Measurements from ENCODE around the gene ADGRA1. TPM values are rescaled to one million over a fixed set of nuclear protein-coding genes. Genes with fewer than 3 reads are reported as not detected.

Gene ADGRA1
- total RNA-seq, 1 experiment from 2014 or later: not detected

GRCh38 chr10:133142523-133143199 lies 54.9 kb downstream of the ADGRA1 start:
- intact Hi-C loops (cut with micrococcal nuclease): loop anchor here (5.0 kb wide), 2 partner anchors 115 to 165 kb away; partner anchors contain the start of genes TUBGCP2 and ZNF511
- no peak overlapping the region for H3K27ac Mint-ChIP-seq (ENCODE audit: low read depth, unreplicated experiment)
- no TSS peak for BruUV-seq (replicated peaks)
- H3K9me3 Mint-ChIP-seq (ENCODE audit: unreplicated experiment): peaks cover 14% of the 10 kb centered on the region
- no peaks in the 10 kb centered on the region for H3K36me3 Mint-ChIP-seq (ENCODE audit: insufficient read depth, unreplicated experiment)
- POLR2A ChIA-PET: interaction anchor here (0.9 kb wide), 1 partner anchor 116 kb away, joined by 4 read pairs; no protein-coding TSS in a partner anchor
- no peaks in the 10 kb centered on the region for H3K4me1 Mint-ChIP-seq (ENCODE audit: insufficient read depth, unreplicated experiment)
- H3K4me3 Mint-ChIP-seq (ENCODE audit: unreplicated experiment): no peak overlapping the region
- TF ChIP-seq, protein P1, sequence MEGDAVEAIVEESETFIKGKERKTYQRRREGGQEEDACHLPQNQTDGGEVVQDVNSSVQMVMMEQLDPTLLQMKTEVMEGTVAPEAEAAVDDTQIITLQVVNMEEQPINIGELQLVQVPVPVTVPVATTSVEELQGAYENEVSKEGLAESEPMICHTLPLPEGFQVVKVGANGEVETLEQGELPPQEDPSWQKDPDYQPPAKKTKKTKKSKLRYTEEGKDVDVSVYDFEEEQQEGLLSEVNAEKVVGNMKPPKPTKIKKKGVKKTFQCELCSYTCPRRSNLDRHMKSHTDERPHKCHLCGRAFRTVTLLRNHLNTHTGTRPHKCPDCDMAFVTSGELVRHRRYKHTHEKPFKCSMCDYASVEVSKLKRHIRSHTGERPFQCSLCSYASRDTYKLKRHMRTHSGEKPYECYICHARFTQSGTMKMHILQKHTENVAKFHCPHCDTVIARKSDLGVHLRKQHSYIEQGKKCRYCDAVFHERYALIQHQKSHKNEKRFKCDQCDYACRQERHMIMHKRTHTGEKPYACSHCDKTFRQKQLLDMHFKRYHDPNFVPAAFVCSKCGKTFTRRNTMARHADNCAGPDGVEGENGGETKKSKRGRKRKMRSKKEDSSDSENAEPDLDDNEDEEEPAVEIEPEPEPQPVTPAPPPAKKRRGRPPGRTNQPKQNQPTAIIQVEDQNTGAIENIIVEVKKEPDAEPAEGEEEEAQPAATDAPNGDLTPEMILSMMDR (IDR thresholded peaks at IDR 0.05; ENCODE audit: unreplicated experiment): no peak
- CTCF ChIA-PET: interaction anchor here (0.6 to 2.2 kb wide), 9 partner anchors 19 to 238 kb away, joined by 3 to 25 read pairs (median 4); no protein-coding TSS in a partner anchor
- peaks cover 14% of the 10 kb centered on the region for H3K27me3 Mint-ChIP-seq (ENCODE audit: insufficient read depth, unreplicated experiment)
- DNase-seq (ENCODE audit: unreplicated experiment): no peak

GRCh38 chr10:133143200-133143533 lies 55.4 kb downstream of the ADGRA1 start:
- ChIA-PET CTCF (interaction anchor here (0.5 to 2.2 kb wide), 19 partner anchors 14 to 450 kb away, joined by 3 to 25 read pairs (median 3); partner anchors contain the start of gene KNDC1), POLR2A (interaction anchor here (0.9 kb wide), 1 partner anchor 116 kb away, joined by 4 read pairs; no protein-coding TSS in a partner anchor)
- H3K27me3 Mint-ChIP-seq (ENCODE audit: insufficient read depth, unreplicated experiment): peaks cover 19% of the 10 kb centered on the region
- H3K4me1 Mint-ChIP-seq (ENCODE audit: insufficient read depth, unreplicated experiment): no peaks in the 10 kb centered on the region
- TF ChIP-seq, protein P1 (IDR thresholded peaks at IDR 0.05; ENCODE audit: unreplicated experiment): no peak
- H3K9me3 Mint-ChIP-seq (ENCODE audit: unreplicated experiment): peaks cover 17% of the 10 kb centered on the region
- no peak for DNase-seq (ENCODE audit: unreplicated experiment)
- H3K4me3 Mint-ChIP-seq (ENCODE audit: unreplicated experiment): no peak overlapping the region
- no peak overlapping the region for H3K27ac Mint-ChIP-seq (ENCODE audit: low read depth, unreplicated experiment)
- intact Hi-C loops (cut with micrococcal nuclease): loop anchor here (5.0 kb wide), 2 partner anchors 114 to 164 kb away; partner anchors contain the start of genes TUBGCP2 and ZNF511
- no peaks in the 10 kb centered on the region for H3K36me3 Mint-ChIP-seq (ENCODE audit: insufficient read depth, unreplicated experiment)
- BruUV-seq (replicated peaks): no TSS peak

- Mint-ChIP-seq H3K4me1 (ENCODE audit: insufficient read depth, unreplicated experiment) (no peaks in the 10 kb centered on the region), H3K9me3 (ENCODE audit: unreplicated experiment) (peaks cover 18% of the 10 kb centered on the region), H3K36me3 (ENCODE audit: insufficient read depth, unreplicated experiment) (no peaks in the 10 kb centered on the region), H3K27ac (ENCODE audit: low read depth, unreplicated experiment) (no peak overlapping the region), H3K27me3 (ENCODE audit: insufficient read depth, unreplicated experiment) (peaks cover 22% of the 10 kb centered on the region), H3K4me3 (ENCODE audit: unreplicated experiment) (no peak overlapping the region)
- DNase-seq (ENCODE audit: unreplicated experiment): no peak
- TF ChIP-seq, protein P1 (IDR thresholded peaks at IDR 0.05; ENCODE audit: unreplicated experiment): no peak
- CTCF ChIA-PET: interaction anchor here (0.5 to 2.2 kb wide), 20 partner anchors 14 to 450 kb away, joined by 3 to 25 read pairs (median 3); partner anchors contain the start of gene KNDC1
- POLR2A ChIA-PET: interaction anchor here (0.9 kb wide), 1 partner anchor 116 kb away, joined by 4 read pairs; no protein-coding TSS in a partner anchor
- no TSS peak for BruUV-seq (replicated peaks)
- intact Hi-C loops (cut with micrococcal nuclease): loop anchor here (5.0 kb wide), 2 partner anchors 114 to 164 kb away; partner anchors contain the start of genes TUBGCP2 and ZNF511
Measured at GRCh38 chr10:133143546-133143945, 55.8 kb downstream of the ADGRA1 start.

GRCh38 chr10:133144771-133145170 lies 57.0 kb downstream of the ADGRA1 start:
- no peak for DNase-seq (ENCODE audit: unreplicated experiment)
- Mint-ChIP-seq H3K4me3 (ENCODE audit: unreplicated experiment) (no peak overlapping the region), H3K27ac (ENCODE audit: low read depth, unreplicated experiment) (no peak overlapping the region), H3K4me1 (ENCODE audit: insufficient read depth, unreplicated experiment) (no peaks in the 10 kb centered on the region), H3K9me3 (ENCODE audit: unreplicated experiment) (peaks cover 29% of the 10 kb centered on the region), H3K27me3 (ENCODE audit: insufficient read depth, unreplicated experiment) (peaks cover 32% of the 10 kb centered on the region), H3K36me3 (ENCODE audit: insufficient read depth, unreplicated experiment) (no peaks in the 10 kb centered on the region)
- BruUV-seq (replicated peaks): no TSS peak
- ChIA-PET POLR2A (no interaction called here), CTCF (interaction anchor here (1.6 kb wide), 1 partner anchor 113 kb away, joined by 5 read pairs; no protein-coding TSS in a partner anchor)
- TF ChIP-seq, protein P1 (IDR thresholded peaks at IDR 0.05; ENCODE audit: unreplicated experiment): no peak
- intact Hi-C loops (cut with micrococcal nuclease): loop anchor here (2.0 to 5.0 kb wide), 3 partner anchors 113 to 308 kb away; partner anchors contain the start of genes TUBGCP2 and ZNF511
